Prostate gland (tissue), 2 donors: ENCODE data around the gene ZNF581. TPM values are rescaled to one million over a fixed set of nuclear protein-coding genes. Genes with fewer than 3 reads are reported as not detected.

Experiments used
- DNase-seq: peaks from one replicate; pipeline ENCODE4 v3.0.0-alpha.2; 2019; ENCODE audit warnings: low spot score
- H3K27ac ChIP-seq, 2 donors: fragments of 200-600 bp; sonication (generic); 2 replicates each; pipeline ENCODE4 v1.5.1; 2017 to 2019
- H3K27me3 ChIP-seq: fragments of 200-600 bp; sonication (generic); replicated peaks from 2 replicates; pipeline ENCODE4 v1.5.1; 2019; ENCODE audit not compliant: insufficient read depth
- H3K36me3 ChIP-seq, 2 donors: fragments of 200-600 bp; sonication (generic); 1 replicate in 1 of 2; 2 replicates in 1 of 2; pipeline versions ENCODE4 v1.5.1 to v1.8.1; 2017 to 2019
- H3K4me1 ChIP-seq: fragments of 200-600 bp; sonication (generic); replicated peaks from 2 replicates; pipeline ENCODE4 v1.5.1; 2019
- H3K4me3 ChIP-seq, 2 donors: fragments of 200-600 bp; sonication (generic); 2 replicates each; pipeline ENCODE4 v1.5.1; 2017 to 2019
- H3K9me3 ChIP-seq: fragments of 200-600 bp; sonication (generic); 2 replicates; pipeline ENCODE4 v1.5.1; 2017
- POLR2A ChIP-seq: fragments of 450-650 bp; IDR thresholded peaks from one replicate; pipeline ENCODE4 v1.6.1; 2016; ENCODE audit warnings: antibody characterized with exemption, mild to moderate bottlenecking
- POLR2AphosphoS5 ChIP-seq: sonication (generic); formaldehyde crosslinking; IDR thresholded peaks from one replicate; pipeline ENCODE4 v1.6.1; 2017; ENCODE audit warnings: antibody characterized with exemption
- WGBS: methylation state at CpG from one replicate; pipeline ENCODE4 v1.1.5; 2018; 5-methylcytosine and 5-hydroxymethylcytosine counted together
- intact Hi-C: fragments of 100-400 bp; cut with DNase I; formaldehyde crosslinking; loops from one replicate; pipeline ENCODE4 v1.14.2; 2022
- total RNA-seq, 2 donors: library from RNA; depleted of rRNA; stranded (reverse); fragments of >200 nt; gene quantifications; one replicate each; pipeline ENCODE4 v1.1.0, GENCODE V29; 2016
- TF ChIP-seq, protein P1 (sequence below), 4 experiments: fragments of 200-600 bp in 2 of 4; fragments of 450-650 bp in 2 of 4; sonication (generic) in 2 of 4; IDR thresholded peaks; 1 replicate in 3 of 4; 2 replicates in 1 of 4; pipeline ENCODE4 v1.5.1; 2016 to 2019; ENCODE audit warnings: antibody characterized with exemption in 4 of 4, mild to moderate bottlenecking in 2 of 4, moderate library complexity in 2 of 4

The ZNF581 gene
- total RNA-seq, 2 donors from 2014 or later: 19.7 to 20.6 TPM

GRCh38 chr19:55644191-55644833 lies 863 bp downstream of the ZNF581 start:
- DNase-seq: no peak
- Histone ChIP-seq H3K4me1 (peaks cover 38% of the 10 kb centered on the region), H3K27ac (peak overlapping the region; percentile 93 to 95), H3K4me3 (peak overlapping the region; percentile 85 to 91), H3K36me3 (no peaks in the 10 kb centered on the region), H3K27me3 (no peaks in the 10 kb centered on the region), H3K9me3 (no peaks in the 10 kb centered on the region)
- intact Hi-C loops: no loop called here
- 39% methylated on average over 12 of the region's 12 CpGs for WGBS
- TF ChIP-seq POLR2AphosphoS5 (no peak), POLR2A (no peak)
- TF ChIP-seq, protein P1, sequence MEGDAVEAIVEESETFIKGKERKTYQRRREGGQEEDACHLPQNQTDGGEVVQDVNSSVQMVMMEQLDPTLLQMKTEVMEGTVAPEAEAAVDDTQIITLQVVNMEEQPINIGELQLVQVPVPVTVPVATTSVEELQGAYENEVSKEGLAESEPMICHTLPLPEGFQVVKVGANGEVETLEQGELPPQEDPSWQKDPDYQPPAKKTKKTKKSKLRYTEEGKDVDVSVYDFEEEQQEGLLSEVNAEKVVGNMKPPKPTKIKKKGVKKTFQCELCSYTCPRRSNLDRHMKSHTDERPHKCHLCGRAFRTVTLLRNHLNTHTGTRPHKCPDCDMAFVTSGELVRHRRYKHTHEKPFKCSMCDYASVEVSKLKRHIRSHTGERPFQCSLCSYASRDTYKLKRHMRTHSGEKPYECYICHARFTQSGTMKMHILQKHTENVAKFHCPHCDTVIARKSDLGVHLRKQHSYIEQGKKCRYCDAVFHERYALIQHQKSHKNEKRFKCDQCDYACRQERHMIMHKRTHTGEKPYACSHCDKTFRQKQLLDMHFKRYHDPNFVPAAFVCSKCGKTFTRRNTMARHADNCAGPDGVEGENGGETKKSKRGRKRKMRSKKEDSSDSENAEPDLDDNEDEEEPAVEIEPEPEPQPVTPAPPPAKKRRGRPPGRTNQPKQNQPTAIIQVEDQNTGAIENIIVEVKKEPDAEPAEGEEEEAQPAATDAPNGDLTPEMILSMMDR (IDR thresholded peaks at IDR 0.05): no peak

DNA sequence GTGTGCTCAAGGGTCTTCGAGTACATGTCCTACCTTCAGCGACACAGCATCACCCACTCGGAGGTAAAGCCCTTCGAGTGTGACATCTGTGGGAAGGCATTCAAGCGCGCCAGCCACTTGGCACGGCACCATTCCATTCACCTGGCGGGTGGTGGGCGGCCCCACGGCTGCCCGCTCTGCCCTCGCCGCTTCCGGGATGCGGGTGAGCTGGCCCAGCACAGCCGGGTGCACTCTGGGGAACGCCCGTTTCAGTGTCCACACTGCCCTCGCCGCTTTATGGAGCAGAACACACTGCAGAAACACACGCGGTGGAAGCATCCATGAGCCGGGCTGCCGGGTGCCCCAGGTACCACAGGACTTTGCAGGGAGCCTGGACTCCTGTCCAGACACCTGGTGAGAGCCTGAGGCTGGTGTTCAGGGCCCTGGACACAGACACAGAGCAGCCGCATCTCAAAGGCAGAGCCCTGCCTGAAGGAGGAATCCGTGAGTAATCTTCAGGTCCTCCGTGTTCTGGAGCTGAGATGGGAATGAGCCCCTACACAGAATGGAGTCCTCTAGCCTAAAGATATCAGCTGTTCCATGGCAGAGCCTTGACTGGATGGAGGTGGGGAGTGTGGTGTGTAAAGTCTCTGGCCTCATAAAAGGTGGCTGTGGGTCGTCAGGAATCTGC lies 1.5 kb downstream of the ZNF581 start:
- peaks cover 35% of the 10 kb centered on the region for H3K4me1 ChIP-seq
- no peak overlapping the region for H3K4me3 ChIP-seq

GRCh38 chr19:55645512-55645881 lies 2.0 kb downstream of the ZNF581 start:
- H3K4me3 ChIP-seq: no peak overlapping the region
- no peak for DNase-seq
- no peaks in the 10 kb centered on the region for H3K36me3 ChIP-seq
- H3K27ac ChIP-seq: no peak overlapping the region
- H3K27me3 ChIP-seq: no peaks in the 10 kb centered on the region
- 49% methylated on average over 5 of the region's 5 CpGs for WGBS
- no peak for TF ChIP-seq POLR2AphosphoS5
- no peak for TF ChIP-seq POLR2A
- H3K9me3 ChIP-seq: no peaks in the 10 kb centered on the region
- peaks cover 30% of the 10 kb centered on the region for H3K4me1 ChIP-seq
- intact Hi-C loops: no loop called here

More for the DNA sequence above, 1.5 kb downstream of the ZNF581 start:
- H3K27ac ChIP-seq: no peak overlapping the region
- no peak for DNase-seq
- intact Hi-C loops: no loop called here
- no peaks in the 10 kb centered on the region for H3K9me3 ChIP-seq
- no peaks in the 10 kb centered on the region for H3K27me3 ChIP-seq
- TF ChIP-seq POLR2A (no peak), POLR2AphosphoS5 (no peak)
- TF ChIP-seq, protein P1 (IDR thresholded peaks at IDR 0.05): no peak
- WGBS: 79% methylated on average over 28 of the region's 28 CpGs
- no peaks in the 10 kb centered on the region for H3K36me3 ChIP-seq

DNA sequence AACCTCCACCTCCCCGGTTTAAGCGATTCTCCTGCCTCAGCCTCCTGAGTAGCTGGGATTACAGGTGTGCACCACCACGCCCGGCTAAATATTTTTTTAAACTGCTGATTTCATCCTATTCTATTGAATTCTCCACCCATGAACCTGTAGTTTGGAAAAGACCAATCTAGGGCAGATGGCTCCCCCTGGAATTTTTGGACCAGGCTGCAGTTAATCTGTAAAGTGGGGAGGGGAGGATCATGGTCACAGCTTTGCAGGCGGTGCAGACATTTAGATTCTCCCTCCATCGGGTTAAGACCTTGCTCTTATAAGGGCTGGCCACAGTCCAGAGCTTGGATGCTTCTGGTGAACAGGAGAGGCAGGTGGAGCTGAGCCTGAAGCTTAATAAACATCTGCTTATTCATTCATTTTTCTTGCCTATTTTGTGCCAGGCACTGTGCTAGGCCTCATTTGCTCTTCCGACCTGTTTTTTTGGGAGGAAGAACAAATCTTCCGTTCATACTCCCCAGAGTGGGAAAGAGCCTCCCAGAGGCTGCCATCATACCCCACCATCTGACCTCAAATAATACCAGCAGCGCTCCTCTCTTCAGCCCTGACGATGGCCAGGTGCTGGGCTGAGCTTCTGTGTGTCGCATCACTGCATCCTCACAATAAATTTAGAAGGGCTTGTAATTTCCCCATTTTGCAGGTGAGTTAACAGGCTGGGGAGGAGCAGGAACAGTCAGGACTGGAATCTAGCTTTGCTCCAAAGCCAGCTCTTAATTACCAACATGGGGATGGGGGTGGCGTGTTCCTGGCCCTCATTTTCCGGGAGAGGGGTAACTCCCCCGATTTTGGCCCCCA lies 3.7 kb downstream of the ZNF581 start:
- Histone ChIP-seq H3K4me1 (peaks cover 29% of the 10 kb centered on the region), H3K9me3 (no peaks in the 10 kb centered on the region), H3K4me3 (peak overlapping the region; percentile 74 to 86), H3K27ac (peak overlapping the region; percentile 81 to 85), H3K27me3 (no peaks in the 10 kb centered on the region), H3K36me3 (no peaks in the 10 kb centered on the region)
- 40% methylated on average over 14 of the region's 14 CpGs for WGBS
- no peak for TF ChIP-seq POLR2AphosphoS5
- TF ChIP-seq POLR2A: no peak
- TF ChIP-seq, protein P1 (IDR thresholded peaks at IDR 0.05): no peak
- intact Hi-C loops: no loop called here
- DNase-seq: no peak
